Measurements from ENCODE around the gene ARHGEF4.
A peak's percentile ranks its signal among the peaks of the same experiment; 100 is the strongest.

ARHGEF4 gene

GRCh38 chr2:131093006-131093695, 256.4 kb downstream of the ARHGEF4 start, which contains the start of gene FAM168B:
TSS of gene FAM168B (minus strand) at chr2:131093460. CDS start at chr2:131082646, 10,814 bp downstream.
- peak; percentile 76 for DNase-seq (ENCODE audit: low read depth in 2 of 2)

- peak in 1 of 2 experiments; percentile 24 for DNase-seq (ENCODE audit: low read depth in 2 of 2)
Measured at GRCh38 chr2:131093696-131094462, 257.2 kb downstream of the ARHGEF4 start.

DNA sequence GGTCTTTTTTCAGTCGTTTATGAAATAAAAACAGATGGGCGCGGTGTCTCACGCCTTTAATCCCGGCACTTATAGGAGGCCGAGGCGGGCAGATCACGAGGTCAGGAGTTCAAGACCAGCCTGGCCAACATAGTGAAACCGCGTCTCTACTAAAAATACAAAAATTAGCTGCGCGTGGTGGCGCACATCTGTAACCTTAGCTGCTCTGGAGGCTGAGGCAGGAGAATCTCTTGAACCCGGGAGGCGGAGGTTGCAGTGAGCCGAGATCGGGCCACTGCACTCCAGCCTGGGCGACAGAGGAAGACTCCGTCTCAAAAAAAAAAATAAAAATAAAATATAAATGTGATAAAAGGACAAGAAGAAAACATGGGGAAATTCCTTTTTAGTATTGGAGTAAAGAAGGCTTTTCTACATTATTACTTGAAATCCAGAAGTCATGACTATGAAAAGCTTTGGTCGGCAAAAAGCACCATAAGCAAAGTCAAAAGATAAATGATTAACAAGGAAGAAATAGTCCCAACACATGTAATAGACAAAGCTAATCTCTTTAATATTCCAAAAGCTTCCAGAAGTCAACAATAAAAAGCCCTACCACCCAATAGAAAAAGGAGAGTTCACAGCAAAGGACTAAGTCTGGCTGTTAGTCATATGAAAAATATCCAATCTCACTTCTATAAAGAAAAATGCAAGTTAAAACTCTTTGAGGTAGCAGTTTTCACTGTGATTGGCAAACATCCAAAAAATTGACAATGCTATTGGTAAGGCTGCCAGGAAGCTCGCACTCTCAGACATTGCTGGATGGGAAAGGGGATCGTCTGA, 258.0 kb downstream of the ARHGEF4 start:
- no peak for DNase-seq (ENCODE audit: low read depth in 2 of 2)

Data from stimulated activated CD4-positive, alpha-beta T cell treated with anti-CD3 and anti-CD28 coated beads, Interleukin-12 subunit alpha, Interleukin-12 subunit beta, amount 100 ng/mL, for 24 hours (primary cell).